Measurements from ENCODE around the gene SPSB1. TPM values are rescaled to one million over a fixed set of nuclear protein-coding genes. Genes with fewer than 3 reads are reported as not detected.

The SPSB1 gene
- total RNA-seq (2012; rRNA removed), result 15.0 and 16.7 TPM in 2 replicates
- 17.6 and 19.8 TPM in 2 replicates for polyA plus RNA-seq (2012; rRNA removed)
- 22.0 and 35.7 TPM in 2 replicates for polyA plus RNA-seq (2012; cell fraction: cytosol; rRNA removed)
- polyA plus RNA-seq (2012; cell fraction: nucleus; rRNA removed; ENCODE audit: low replicate concordance), result 16.5 and 24.0 TPM in 2 replicates
- percentile 84 among the genes with signal in this experiment for Bru-seq, nascent RNA
- percentile 86 among the genes with signal in this experiment for BruChase-seq, experiment 1, labeled RNA remaining after a 6-hour chase
- BruChase-seq, experiment 2, labeled RNA remaining after a 2-hour chase, result percentile 91 among the genes with signal in this experiment
- long read RNA-seq, transcript SPSB1-201 (3 exons, 3,120 nt), result major isoform, 15 of 25 reads
- long read RNA-seq, partial matches to known transcripts, result 0 of 25 reads
- long read RNA-seq, other reads (novel, unspliced or antisense), result 8 of 25 reads

DNA sequence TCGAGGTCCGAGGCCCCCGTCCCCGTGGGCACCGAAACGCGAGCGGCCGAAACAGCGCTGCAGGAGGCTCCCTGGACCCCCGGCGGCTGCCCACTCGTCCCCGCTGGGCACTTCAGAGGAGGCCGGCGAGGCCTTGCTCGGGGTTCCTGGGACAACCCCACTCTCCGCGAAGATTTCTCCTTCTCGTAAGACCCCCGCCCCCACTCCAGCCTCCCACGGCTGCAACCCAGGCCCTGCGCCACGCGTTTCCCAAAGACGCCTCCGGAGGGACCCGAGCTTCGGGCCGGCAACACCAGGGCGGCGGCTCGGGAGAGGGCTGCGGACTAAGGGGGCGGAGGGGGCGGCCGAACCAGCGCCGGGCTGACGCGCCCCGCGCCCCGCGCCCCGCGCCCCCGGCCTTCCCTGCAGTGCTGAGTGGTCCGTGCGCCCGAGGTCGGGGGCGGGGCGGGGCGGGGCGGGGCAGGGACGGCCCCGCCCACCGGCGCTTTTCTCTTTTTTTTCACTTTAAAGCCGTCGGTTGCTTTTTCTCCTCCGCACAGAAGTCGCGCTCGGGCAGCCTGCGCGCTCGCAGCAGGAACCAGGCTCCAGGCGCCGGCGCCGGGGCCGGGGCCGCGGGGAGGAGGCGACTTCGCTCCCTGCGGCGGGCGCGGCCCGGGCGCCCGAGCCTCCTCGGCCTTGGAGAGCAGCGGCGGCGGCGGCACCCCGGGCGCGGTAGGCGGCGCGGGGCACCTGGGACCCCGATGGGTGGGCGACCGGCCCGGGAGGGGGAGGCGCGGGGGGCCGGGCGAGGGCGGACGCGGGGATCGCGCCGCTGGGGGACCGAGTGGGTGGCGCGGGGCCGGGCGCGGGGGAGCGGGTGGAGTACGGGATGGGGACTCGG is at the start of gene SPSB1:
TSS of gene SPSB1 (plus strand) at position 534 of the 880 bp plus-strand sequence. CDS start 62,998 bp downstream, outside the sequence.
- peak within 1 kb of the TSS; percentile 83 for H2BK20ac ChIP-seq (ENCODE audit: low read depth, low read length)
- no peaks in the 10 kb centered on the region; the same call in 1 of the 2 replicates for H3K36me3 ChIP-seq (ENCODE audit: control insufficient read depth, insufficient read depth, low read length)
- H3K4me2 ChIP-seq (ENCODE audit: low read depth, low read length), result peak within 1 kb of the TSS; percentile 98
- peaks cover 41% of the 10 kb centered on the region for H4K20me1 ChIP-seq (ENCODE audit: insufficient read depth, low read length)
- peak within 1 kb of the TSS; percentile 91 for H3K9ac ChIP-seq (ENCODE audit: low read depth, low read length)
- H2BK120ac ChIP-seq (ENCODE audit: low read depth, low read length), result peak within 1 kb of the TSS; percentile 57
- H3K27me3 ChIP-seq (ENCODE audit: control insufficient read depth, insufficient read depth, low read length), result no peaks in the 10 kb centered on the region
- H3K23ac ChIP-seq (ENCODE audit: low read depth, low read length), result peak within 1 kb of the TSS; percentile 100
- H3K4ac ChIP-seq (ENCODE audit: low read depth, low read length), result peak within 1 kb of the TSS; percentile 96
- H2AK9ac ChIP-seq (replicated peaks; ENCODE audit: low read depth, low read length, poor library complexity), result peak within 1 kb of the TSS; percentile 96
- peaks cover 2% of the 10 kb centered on the region; the same call in 1 of the 2 replicates for H3K9me3 ChIP-seq (ENCODE audit: control insufficient read depth, insufficient read depth, low read length)
- 3% methylated on average over 53 of the region's 119 CpGs; no CpG with 5 or more reads in 1 of the 2 experiments for WGBS, 2 experiments (ENCODE audit: extremely low coverage in 2 of 2, insufficient read length in 1 of 2)
- H3K4me1 ChIP-seq (ENCODE audit: control insufficient read depth, insufficient read depth, low read length), result peaks cover 27% of the 10 kb centered on the region
- H4K5ac ChIP-seq (ENCODE audit: low read depth, low read length), result peak within 1 kb of the TSS; percentile 90
- dilution Hi-C loops (cut with HindIII; ENCODE audit: low sequenced_read_pairs, unreplicated experiment), result no loop called here
- peak within 1 kb of the TSS; percentile 65; the same call in 1 of the 2 replicates for H3K56ac ChIP-seq (ENCODE audit: extremely low read depth, insufficient read depth, low read length)
- peak; percentile 78 for DNase-seq
- H2AK5ac ChIP-seq (ENCODE audit: low read depth, low read length), result peak within 1 kb of the TSS; percentile 96
- peak within 1 kb of the TSS; percentile 96 for H3K14ac ChIP-seq (replicated peaks; ENCODE audit: low read depth, low read length)
- H4K91ac ChIP-seq (ENCODE audit: insufficient read depth, low read depth, low read length), result peak within 1 kb of the TSS; percentile 78
- CTCF ChIA-PET, result no interaction called here
- H2BK15ac ChIP-seq (ENCODE audit: low read depth, low read length), result peak within 1 kb of the TSS; percentile 23; the same call in 2 of the 3 replicates
- peaks cover 24 to 45% of the 10 kb centered on the region in 2 experiments for H3K79me1 ChIP-seq (ENCODE audit: low read depth in 1 of 2, low read length in 2 of 2)
- ATAC-seq (ENCODE audit: low read depth), result peak; percentile 65
- peak within 1 kb of the TSS; percentile 82 for H3K27ac ChIP-seq (ENCODE audit: insufficient read depth, low read length)
- peak within 1 kb of the TSS; percentile 87 for H3K18ac ChIP-seq (ENCODE audit: low read depth, low read length)
- intact Hi-C loops (cut with micrococcal nuclease), result loop anchor here (5.0 kb wide), 1 partner anchor 80 kb away; no protein-coding TSS in a partner anchor
- POLR2A ChIA-PET (ENCODE audit: unreplicated experiment), result interaction anchor here (0.6 kb wide), 1 partner anchor 29 kb away, joined by 17 read pairs; no protein-coding TSS in a partner anchor
- in situ Hi-C loops (cut with MboI; ENCODE audit: low sequenced_read_pairs), result no loop called here
- H2BK5ac ChIP-seq (ENCODE audit: low read depth, low read length, poor library complexity, severe bottlenecking), result peak within 1 kb of the TSS; percentile 98
- peak within 1 kb of the TSS; percentile 99 for H3K4me3 ChIP-seq (ENCODE audit: insufficient read depth, low read depth, low read length)
- H4K8ac ChIP-seq (ENCODE audit: low read depth in 2 of 2, low read length in 2 of 2), result peak within 1 kb of the TSS; percentile 14 to 87; a peak in 3 of 4 replicates
- peak within 1 kb of the TSS; percentile 87 for H2AFZ ChIP-seq (replicated peaks; ENCODE audit: low read length, poor library complexity)
- BruUV-seq (replicated peaks), result no TSS peak
- H3K9me1 ChIP-seq (ENCODE audit: insufficient read depth, low read length), result peaks cover 24% of the 10 kb centered on the region
- TF ChIP-seq RCOR1 (IDR thresholded peaks at IDR 0.05; ENCODE audit: insufficient replicate concordance, low read length) (no peak), SMC3 (IDR thresholded peaks at IDR 0.05; ENCODE audit: low read depth, low read length) (0 out of 2 replicates have a peak, but pooled peaks have one; percentile 7), RAD21 (IDR thresholded peaks at IDR 0.05; ENCODE audit: low read length) (no peak; the same call in 1 of the 2 replicates), MAZ (IDR thresholded peaks at IDR 0.05; ENCODE audit: borderline replicate concordance, low read depth, low read length) (no peak), CEBPB (IDR thresholded peaks at IDR 0.05; ENCODE audit: low read depth, low read length) (no peak), FOS (IDR thresholded peaks at IDR 0.05; ENCODE audit: low read depth, low read length) (no peak), BHLHE40 (IDR thresholded peaks at IDR 0.05; ENCODE audit: low read depth, low read length) (no peak)
- TF ChIP-seq, protein P1, sequence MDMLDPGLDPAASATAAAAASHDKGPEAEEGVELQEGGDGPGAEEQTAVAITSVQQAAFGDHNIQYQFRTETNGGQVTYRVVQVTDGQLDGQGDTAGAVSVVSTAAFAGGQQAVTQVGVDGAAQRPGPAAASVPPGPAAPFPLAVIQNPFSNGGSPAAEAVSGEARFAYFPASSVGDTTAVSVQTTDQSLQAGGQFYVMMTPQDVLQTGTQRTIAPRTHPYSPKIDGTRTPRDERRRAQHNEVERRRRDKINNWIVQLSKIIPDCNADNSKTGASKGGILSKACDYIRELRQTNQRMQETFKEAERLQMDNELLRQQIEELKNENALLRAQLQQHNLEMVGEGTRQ (IDR thresholded peaks at IDR 0.05; ENCODE audit: low read depth, low read length), result no peak
- TF ChIP-seq, protein P2, sequence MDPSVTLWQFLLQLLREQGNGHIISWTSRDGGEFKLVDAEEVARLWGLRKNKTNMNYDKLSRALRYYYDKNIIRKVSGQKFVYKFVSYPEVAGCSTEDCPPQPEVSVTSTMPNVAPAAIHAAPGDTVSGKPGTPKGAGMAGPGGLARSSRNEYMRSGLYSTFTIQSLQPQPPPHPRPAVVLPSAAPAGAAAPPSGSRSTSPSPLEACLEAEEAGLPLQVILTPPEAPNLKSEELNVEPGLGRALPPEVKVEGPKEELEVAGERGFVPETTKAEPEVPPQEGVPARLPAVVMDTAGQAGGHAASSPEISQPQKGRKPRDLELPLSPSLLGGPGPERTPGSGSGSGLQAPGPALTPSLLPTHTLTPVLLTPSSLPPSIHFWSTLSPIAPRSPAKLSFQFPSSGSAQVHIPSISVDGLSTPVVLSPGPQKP (IDR thresholded peaks at IDR 0.05; ENCODE audit: borderline replicate concordance, low read depth, low read length), result no peak
- TF ChIP-seq, protein P3, sequence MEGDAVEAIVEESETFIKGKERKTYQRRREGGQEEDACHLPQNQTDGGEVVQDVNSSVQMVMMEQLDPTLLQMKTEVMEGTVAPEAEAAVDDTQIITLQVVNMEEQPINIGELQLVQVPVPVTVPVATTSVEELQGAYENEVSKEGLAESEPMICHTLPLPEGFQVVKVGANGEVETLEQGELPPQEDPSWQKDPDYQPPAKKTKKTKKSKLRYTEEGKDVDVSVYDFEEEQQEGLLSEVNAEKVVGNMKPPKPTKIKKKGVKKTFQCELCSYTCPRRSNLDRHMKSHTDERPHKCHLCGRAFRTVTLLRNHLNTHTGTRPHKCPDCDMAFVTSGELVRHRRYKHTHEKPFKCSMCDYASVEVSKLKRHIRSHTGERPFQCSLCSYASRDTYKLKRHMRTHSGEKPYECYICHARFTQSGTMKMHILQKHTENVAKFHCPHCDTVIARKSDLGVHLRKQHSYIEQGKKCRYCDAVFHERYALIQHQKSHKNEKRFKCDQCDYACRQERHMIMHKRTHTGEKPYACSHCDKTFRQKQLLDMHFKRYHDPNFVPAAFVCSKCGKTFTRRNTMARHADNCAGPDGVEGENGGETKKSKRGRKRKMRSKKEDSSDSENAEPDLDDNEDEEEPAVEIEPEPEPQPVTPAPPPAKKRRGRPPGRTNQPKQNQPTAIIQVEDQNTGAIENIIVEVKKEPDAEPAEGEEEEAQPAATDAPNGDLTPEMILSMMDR (conservative IDR thresholded peaks at IDR 0.05; ENCODE audit: low read depth, low read length), result peak; percentile 6; the same call in 1 of the 2 replicates

All from IMR-90 (cell line).